GM21529 (cell line): ENCODE data around the gene CDX1.

Experiments used
- ATAC-seq: cut with Tn5 transposase; IDR thresholded peaks from one replicate; pipeline ENCODE4 v1.9.1; 2021; ENCODE audit not compliant: unreplicated experiment

Gene CDX1

DNA sequence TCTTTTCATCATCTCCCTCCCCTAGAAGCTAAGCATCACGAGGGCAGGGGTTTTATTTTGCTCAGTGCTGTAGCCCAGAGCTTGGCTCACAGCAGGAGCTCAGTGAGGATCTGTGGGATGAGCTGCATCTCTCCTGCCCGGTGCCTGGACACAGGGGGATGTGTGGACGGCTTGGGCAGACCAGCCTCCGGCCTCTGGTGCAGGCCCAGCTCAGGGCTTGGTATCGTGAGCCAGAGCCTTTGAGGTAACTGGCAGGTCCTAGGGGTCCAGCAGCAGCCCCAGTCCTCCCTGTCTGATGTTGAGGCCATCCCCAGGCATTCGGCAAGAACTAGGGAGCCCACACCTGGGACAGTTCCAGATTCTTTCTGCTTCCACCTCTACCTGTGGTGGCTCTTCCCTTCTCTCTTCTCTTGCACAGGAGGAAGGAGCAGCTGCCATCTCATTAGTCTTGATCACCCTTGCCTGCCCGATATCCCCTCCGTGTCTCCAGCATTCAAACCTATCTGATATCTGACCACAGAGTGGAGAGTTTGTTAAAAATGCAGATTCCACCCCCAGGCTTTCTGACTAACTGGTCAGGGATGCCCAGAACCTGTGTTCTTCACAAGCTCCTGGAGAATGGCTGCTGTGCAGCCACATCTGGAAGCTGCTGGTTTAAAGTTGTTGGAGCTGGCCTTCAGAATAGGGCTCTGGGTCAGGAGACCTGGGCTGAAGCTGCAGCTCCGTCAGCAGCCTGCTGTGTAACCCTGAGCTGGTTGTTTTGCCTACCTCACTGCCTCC lies 15.4 kb downstream of the CDX1 start:
- no peak for ATAC-seq

DNA sequence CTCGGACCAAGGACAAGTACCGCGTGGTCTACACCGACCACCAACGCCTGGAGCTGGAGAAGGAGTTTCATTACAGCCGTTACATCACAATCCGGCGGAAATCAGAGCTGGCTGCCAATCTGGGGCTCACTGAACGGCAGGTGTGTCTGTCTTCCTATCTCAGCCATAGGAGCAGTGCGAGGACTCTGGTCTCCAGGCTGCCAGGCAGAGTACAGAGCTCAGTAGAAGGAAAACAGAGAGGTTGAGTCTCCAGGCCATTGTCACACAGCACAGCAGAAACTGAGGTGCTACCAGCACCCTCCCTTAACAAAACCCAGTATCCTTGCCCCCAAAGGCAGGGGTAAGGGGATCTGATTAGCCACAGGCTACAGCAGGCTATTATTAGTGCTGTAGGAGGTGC lies 16.2 kb downstream of the CDX1 start:
- ATAC-seq, result no peak

DNA sequence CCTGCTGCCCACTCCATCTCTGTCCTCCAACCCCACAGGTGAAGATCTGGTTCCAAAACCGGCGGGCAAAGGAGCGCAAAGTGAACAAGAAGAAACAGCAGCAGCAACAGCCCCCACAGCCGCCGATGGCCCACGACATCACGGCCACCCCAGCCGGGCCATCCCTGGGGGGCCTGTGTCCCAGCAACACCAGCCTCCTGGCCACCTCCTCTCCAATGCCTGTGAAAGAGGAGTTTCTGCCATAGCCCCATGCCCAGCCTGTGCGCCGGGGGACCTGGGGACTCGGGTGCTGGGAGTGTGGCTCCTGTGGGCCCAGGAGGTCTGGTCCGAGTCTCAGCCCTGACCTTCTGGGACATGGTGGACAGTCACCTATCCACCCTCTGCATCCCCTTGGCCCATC lies 16.9 kb downstream of the CDX1 start:
- ATAC-seq, result no peak

DNA sequence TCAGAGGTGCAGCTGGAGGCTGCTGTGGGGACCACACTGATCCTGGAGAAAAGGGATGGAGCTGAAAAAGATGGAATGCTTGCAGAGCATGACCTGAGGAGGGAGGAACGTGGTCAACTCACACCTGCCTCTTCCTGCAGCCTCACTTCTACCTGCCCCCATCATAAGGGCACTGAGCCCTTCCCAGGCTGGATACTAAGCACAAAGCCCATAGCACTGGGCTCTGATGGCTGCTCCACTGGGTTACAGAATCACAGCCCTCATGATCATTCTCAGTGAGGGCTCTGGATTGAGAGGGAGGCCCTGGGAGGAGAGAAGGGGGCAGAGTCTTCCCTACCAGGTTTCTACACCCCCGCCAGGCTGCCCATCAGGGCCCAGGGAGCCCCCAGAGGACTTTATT lies 17.4 kb downstream of the CDX1 start:
- ATAC-seq, result no peak

DNA sequence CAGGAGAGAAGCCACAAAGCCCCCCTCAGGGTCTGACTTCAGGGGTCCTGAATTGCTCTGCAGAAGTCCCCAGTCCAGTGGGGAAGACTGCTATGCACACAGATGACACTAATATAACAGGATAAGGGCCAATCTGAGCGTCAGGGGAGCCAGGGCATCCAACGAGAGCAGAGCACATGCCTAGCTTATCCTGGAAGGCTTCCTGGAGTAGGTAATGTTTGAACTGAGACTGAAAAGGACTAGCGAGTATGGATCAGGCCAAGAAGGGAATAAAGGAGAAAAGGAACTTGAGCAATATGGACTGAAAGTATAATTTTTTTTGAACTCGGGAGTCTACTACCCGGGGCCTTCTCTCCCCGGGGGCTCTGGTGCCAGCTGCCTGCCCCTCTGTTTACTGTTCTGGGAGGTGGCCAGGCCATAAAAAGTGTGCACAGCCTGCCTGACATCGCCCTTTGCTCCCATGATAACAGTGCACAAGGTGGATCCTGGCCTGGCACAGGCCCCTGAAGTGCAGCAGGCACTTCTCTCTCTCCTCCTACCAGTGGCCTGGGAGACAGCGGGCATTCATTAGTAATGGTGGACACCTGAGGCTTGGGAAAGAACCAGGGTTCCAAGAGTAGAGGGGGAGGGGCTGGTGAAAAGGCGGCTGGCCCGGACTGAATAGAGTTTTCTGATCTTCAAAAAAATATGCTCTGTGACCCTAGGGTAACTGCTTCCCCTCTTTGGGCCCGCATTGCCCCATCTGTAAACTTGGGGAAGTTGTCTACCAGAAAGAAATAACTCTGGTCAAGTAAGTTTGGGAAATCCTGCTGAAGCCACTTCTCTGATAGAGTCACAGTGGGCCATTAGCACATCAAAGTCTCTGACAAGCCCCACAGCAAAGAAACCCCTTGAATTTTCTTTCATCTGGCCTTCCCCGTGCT lies 18.7 kb downstream of the CDX1 start:
- no peak for ATAC-seq

DNA sequence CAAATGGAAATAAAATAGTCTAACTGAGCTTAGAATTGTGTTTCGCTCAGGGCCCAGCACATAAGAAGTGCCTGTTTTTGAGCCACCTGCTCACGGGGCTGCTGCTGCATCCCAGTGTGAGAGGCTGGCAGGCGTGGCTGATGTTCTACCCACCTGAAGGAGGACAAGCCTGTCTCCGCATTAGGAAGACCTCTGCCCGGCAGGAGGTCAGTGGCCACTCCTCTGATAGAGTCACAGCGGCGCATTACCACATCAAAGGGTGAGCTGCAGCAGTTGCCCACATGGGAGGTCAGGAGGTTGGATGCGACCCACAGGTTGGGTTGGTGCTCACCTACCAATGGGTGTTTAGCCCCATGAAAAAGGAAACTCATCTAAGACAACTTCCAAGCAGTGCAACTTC lies 19.6 kb downstream of the CDX1 start:
- no peak for ATAC-seq

DNA sequence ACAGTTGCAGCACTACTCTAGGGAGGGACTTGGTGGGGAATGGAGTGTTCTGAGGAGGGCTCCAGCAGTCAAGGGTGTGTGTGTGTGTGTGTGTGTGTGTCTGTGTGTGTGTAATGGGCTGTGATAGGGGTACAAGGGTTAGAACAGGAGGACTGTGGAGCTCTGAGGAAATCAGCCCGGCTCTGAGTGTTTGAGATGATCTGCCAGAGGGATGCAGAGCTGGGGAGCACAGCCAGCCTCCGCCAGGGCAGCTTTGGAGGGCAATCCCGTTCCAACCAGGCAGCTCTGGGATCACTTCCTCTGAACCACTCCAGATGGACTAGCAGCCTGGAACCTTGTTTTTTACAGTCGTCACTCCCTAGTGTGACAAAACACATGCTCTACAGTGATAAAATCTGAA lies 20.3 kb downstream of the CDX1 start:
- no peak for ATAC-seq

DNA sequence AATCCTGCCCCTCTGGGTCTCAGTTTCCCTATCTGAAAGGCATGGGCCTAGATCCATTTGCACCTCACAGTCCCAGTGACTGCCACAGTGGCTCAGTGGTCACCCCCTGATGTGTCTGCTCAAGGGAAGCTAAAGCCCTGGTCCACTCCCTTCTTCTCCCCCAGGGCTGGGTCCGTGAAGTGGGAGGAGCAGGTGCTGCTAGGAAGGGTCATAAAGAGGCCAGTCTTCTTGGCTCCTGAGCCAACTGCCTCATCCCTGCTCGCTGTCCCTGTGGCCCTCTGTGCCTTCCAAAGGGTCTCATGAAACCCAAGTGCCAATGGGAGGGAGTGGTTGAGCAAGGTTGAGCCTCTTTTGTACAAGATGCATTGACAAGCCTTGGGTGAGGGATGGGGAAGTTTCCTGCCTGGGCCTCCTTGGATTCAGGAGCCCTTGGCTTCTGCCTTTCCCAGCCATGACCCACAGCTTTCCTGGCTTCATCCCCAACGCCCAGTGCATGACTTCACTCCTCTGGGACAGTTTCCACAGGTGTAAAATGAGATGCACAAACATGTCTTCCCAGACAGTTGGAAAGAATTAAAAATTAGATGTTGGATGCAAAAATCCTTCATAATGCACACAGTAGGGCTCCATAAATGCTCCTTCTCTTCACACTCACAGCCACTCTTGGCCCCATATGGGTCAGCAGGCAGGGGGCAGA lies 21.7 kb downstream of the CDX1 start:
- no peak for ATAC-seq

DNA sequence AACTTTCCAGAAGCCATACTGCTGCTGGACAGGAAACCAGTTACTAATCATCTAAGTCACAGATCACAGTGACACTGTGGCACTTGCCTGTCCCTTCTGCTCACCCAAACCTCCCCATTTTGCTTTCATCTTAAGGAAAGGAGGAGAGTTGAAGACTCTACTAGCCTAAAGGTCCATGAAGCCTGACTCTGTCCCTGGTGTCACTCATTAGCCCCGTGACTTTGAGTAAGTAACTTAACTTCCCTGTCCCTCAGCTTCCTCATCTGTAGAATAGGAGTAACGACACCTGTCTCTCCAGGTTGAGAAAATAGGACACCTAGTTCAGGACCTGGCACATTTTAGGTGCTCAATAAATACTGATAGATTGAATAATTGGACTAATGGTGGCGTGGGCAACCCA lies 22.7 kb downstream of the CDX1 start:
- ATAC-seq, result no peak

DNA sequence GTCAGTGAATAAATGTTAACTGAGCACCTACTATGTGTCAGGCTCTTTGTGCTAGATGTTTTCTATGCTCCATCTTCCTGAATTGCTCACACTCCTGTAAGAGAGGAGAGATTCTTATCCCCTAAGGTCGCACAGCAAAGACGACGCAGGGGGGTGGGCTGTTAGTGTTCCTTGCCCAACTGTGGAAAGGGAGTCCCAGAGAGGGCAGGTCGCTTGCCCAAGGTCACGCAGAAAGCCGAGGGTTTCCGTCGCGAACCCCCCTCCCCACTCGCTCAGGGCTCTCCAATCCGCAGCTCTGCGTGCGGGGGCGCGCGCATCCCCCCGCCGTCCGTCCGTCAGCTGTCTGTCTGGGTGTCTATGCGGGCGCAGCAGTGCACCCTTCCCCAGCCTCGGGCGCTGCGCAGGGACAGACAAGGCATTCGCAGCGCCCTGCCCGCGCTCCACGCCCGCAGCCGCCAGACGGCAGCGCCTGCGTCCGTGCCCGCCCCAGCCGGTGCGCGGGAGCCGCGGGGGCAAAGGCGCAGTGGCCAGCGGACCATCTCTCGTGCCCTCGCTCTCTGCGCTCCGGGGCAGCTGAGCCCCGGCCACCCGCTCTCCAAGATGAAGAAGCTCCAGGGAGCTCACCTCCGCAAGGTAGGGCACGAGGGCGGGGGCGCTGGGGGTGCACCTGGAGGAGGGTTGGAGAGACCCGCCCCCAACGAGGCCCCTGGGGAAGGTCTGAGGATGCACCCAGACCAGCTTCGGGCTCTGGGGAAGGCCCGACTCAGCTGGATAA lies 23.3 kb downstream of the CDX1 start, which contains the start of gene SLC6A7:
SLC6A7 (plus strand) TSS at position 335 of the 775 bp plus-strand sequence; CDS start at position 601, 266 bp downstream.
- ATAC-seq, result no peak

DNA sequence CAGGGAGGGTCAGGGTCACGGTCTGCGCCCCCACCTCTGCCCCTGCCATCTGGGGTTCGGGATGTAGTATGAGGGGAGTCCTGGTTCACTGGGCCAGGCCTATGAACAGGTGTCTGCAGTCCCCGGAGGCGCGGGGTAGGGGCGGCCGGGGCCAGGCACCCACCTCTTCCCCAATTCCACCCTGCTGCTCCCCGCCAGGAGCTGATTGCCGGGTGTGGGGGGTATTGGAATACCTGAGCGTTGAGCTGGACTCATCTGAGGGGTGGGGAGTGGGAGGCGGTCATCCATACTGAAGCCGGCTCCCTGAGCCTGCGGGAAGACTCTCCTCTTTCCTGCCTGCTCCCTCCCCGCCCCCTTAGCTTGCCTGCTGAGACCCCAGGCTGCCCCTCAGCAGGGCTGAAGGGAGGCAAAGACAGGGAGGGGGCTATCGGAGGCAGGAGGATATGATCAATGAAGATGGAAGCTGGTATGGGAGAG lies 24.0 kb downstream of the CDX1 start:
- ATAC-seq, result no peak

DNA sequence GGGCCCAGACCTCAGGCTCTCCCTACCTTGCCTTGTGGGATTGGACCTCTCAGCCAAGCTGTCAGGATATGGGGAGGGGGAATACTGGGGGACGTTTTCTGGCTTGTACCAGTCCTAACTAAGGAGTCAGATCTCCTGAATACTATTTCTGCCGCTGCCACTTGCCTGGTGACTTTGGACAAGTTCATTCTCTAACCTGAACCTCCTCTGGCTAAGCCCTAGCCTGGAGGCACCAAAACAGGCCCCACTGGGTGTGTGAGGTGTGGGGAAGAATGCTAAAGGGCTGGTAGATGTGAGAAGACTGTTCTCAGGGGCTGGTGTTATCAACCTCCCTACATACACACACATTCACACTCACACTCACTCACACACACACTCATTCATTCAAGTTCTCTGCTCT lies 24.4 kb downstream of the CDX1 start:
- ATAC-seq, result no peak

DNA sequence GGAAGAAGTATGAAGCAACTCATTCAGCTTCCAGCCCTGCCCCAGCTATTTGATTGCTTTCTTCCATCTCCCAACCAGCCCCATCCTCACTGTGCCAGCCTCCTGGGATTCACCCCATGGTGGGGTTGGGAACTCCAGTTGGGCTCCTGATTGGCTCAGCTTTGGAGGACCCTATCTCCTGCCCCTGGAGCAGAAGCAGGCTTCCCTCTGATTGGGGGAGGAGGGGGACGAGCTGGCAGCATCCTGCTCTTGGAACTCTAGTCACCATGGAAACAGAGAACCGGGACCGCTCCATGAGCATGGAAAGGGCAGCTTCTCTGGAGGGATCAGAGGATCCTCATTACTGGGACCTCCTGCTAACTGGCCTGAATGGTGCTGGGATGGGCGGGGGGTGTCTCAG lies 25.9 kb downstream of the CDX1 start:
- ATAC-seq, result no peak

DNA sequence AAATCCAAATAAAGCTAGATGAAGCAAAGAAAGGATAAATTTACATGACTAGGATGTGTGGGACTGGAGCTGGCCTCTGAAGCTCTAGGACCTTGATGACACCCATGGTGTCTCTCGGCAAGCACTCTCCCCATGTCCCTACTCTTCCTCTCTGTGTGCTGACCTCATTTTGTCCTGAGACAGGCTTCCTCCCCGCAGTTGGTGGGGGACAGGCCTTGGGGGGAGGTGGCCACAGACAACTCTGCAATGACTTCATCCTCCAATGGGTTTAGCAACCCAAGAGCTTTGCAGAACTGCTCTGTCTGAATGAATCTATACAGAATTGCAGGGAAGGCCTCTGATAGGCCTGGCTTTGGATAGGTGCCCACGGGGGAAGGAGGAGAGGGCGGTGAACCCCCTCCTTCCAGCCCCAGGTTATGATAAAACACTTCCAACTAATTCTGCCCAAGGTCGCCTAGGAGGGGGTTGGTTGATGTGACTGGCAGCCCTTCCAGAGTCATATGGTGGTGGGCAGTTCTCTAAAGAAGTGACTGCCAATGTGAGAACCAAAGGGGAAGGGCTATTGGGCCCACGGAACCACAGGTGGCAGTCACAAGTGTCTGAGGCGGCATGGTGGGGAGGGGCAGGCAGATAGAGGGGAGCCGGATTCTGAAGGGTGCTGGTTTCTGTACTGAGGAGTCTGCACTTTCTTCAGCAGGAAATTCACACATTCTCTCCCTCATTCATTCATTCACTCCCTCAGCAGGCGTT lies 29.3 kb downstream of the CDX1 start:
- no peak for ATAC-seq

DNA sequence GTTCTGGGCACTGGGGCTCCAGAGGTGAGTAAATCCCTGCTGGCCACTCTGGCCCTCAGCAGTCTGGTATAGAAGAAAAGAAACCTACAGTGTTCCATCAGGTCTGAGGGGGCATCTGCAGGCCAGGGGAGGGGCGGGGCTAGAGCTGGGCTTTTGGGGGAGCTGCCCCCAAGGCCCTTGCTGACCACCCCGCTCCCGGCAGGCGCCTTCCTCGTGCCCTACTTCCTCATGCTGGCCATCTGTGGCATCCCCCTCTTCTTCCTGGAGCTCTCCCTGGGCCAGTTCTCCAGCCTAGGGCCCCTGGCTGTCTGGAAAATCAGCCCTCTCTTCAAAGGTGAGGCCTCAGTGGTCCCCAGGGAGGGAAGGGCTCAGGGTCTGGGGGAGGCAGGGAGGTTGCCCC lies 29.9 kb downstream of the CDX1 start:
- ATAC-seq, result no peak

DNA sequence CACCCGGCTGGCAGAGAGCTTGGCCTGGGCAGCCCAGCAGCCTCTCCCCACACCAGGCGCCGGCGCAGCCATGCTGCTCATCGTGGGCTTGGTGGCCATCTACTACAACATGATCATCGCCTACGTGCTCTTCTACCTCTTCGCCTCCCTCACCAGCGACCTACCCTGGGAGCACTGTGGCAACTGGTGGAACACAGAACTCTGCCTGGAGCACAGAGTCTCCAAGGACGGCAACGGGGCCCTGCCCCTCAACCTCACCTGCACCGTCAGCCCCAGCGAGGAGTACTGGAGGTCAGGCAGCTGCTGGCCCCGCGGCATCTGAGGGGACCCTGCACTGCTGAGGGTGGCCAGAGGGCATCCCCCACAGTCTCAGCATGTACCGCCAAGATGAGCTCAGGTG lies 30.4 kb downstream of the CDX1 start:
- ATAC-seq, result no peak

DNA sequence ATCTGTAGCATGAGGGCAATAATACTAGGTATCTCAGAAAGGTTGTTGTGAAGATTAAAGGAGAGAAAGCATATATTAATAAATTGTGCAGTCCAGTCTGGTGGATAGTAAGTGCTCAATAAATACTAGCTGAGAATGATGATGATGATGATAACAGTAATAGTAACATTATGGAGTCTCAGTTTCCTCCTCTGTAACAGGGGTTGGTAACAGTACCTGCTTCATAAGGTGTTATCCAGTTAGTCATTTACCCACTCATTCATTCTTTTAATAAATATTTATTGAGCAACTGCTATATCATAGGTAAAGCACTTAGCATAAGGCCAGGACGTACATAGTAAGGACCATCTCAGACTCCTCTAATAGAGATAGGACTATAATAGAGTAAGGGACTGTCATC lies 30.9 kb downstream of the CDX1 start:
- ATAC-seq, result no peak

DNA sequence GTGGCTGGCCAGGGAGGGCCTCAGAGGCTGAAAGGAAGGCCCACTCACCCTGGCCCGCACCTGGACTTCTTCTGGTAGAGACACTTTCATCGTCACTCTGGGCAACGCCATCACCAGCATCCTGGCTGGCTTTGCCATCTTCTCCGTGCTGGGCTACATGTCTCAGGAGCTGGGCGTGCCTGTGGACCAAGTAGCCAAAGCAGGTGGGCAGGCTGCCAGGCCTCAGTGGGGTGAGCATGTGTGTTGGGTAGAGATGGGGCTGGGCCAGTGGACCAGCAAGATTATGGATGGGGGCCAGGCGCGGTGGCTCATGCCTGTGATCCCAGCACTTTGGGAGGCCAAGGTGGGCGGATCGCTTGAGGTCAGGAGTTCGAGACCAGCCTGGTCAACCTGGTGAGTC lies 35.9 kb downstream of the CDX1 start:
- no peak for ATAC-seq

DNA sequence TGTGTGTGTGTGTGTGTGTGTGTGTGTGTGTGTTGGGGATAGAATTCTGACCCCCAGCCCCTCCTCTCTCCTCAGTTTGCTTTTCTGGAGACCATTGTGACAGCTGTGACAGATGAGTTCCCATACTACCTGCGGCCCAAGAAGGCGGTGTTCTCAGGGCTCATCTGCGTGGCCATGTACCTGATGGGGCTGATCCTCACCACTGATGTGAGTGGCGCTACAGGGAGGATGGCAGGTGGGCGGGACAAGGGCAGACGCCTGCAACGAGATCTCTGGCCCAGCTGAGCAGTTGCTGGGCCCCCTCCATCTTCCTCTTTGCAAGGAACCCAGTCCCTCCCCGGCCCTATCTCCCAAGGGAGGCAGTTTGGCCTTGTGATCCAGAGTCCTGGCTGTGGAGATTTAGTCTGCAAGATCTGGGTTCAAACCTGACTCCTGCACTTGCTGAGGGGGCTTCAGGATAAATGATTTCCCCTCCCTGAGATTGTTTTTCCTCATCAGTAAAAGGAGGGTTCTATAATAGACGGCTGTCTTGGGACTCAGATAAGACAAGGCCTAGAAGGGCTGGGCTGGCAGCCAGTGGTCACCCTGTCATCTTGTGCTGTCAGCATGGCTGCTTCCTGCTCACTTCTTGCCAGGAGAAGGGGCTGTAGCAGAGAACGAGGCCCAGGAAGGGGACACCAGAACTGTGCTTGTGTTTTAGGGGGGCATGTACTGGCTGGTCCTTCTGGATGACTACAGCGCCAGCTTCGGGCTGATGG lies 37.4 kb downstream of the CDX1 start:
- no peak for ATAC-seq
